H9 (cell line): ENCODE data around the gene PHAF1. TPM values are rescaled to one million over a fixed set of nuclear protein-coding genes. Genes with fewer than 3 reads are reported as not detected.

Experiments
- DNase-seq: peaks from one replicate; pipeline ENCODE4 v3.0.0-alpha.2; 2017
- H2AFZ ChIP-seq: one replicate; pipeline ENCODE4 v1.6.1; 2013; ENCODE audit warnings: mild to moderate bottlenecking, low read length, control low read depth, moderate library complexity
- H2AK5ac ChIP-seq: 2 replicates; pipeline ENCODE4 v1.6.1; 2013; ENCODE audit warnings: low read length, control low read depth, mixed read lengths; ENCODE audit not compliant: insufficient read length
- H2BK120ac ChIP-seq: one replicate; pipeline ENCODE4 v1.6.1; 2013; ENCODE audit warnings: low read depth, mild to moderate bottlenecking, low read length, control low read depth, inconsistent platforms; ENCODE audit not compliant: poor library complexity, severe bottlenecking
- H2BK12ac ChIP-seq: 2 replicates; pipeline ENCODE4 v1.6.1; 2013; ENCODE audit warnings: low read length, control low read depth, mixed read lengths, low read depth; ENCODE audit not compliant: insufficient read length
- H2BK15ac ChIP-seq: 2 replicates; pipeline ENCODE4 v1.6.1; 2013; ENCODE audit warnings: low read depth, low read length, control low read depth
- H2BK20ac ChIP-seq: one replicate; pipeline ENCODE4 v1.6.1; 2013; ENCODE audit warnings: low read depth, mild to moderate bottlenecking, low read length, control low read depth, inconsistent platforms; ENCODE audit not compliant: poor library complexity, severe bottlenecking
- H2BK5ac ChIP-seq: 2 replicates; pipeline ENCODE4 v1.6.1; 2013; ENCODE audit warnings: low read length, control low read depth, mixed read lengths; ENCODE audit not compliant: insufficient read length
- H3K14ac ChIP-seq: 2 replicates; pipeline ENCODE4 v1.6.1; 2013; ENCODE audit warnings: low read length, control low read depth; ENCODE audit not compliant: insufficient read depth
- H3K18ac ChIP-seq: 2 replicates; pipeline ENCODE4 v1.6.1; 2013; ENCODE audit warnings: low read depth, mild to moderate bottlenecking, mixed read lengths, low read length, control low read depth; ENCODE audit not compliant: insufficient read length
- H3K23ac ChIP-seq: 2 replicates; pipeline ENCODE4 v1.6.1; 2013; ENCODE audit warnings: low read length, control low read depth, mixed read lengths, low read depth; ENCODE audit not compliant: insufficient read length
- H3K23me2 ChIP-seq: 2 replicates; pipeline ENCODE4 v1.6.1; 2013; ENCODE audit warnings: low read depth, mild to moderate bottlenecking, mixed read lengths, low read length, control low read depth; ENCODE audit not compliant: insufficient read length, poor library complexity, severe bottlenecking
- H3K27ac ChIP-seq: 2 replicates; pipeline ENCODE4 v1.5.1; 2013; ENCODE audit warnings: low read length, control low read depth, mixed read lengths, low read depth; ENCODE audit not compliant: insufficient read length
- H3K27me3 ChIP-seq: 2 replicates; pipeline ENCODE4 v1.6.1; 2013; ENCODE audit warnings: low read length, control low read depth, inconsistent platforms; ENCODE audit not compliant: insufficient read depth
- H3K4ac ChIP-seq: 2 replicates; pipeline ENCODE4 v1.6.1; 2013; ENCODE audit warnings: low read depth, mild to moderate bottlenecking, control low read depth, inconsistent platforms, low read length, moderate library complexity
- H3K4me1 ChIP-seq: 2 replicates; pipeline ENCODE4 v1.6.1; 2013; ENCODE audit warnings: low read length, control low read depth, inconsistent platforms; ENCODE audit not compliant: insufficient read depth
- H3K4me2 ChIP-seq: 2 replicates; pipeline ENCODE4 v1.6.1; 2013; ENCODE audit warnings: low read length, control low read depth, mixed read lengths; ENCODE audit not compliant: insufficient read length, insufficient read depth
- H3K56ac ChIP-seq: 2 replicates; pipeline ENCODE4 v1.6.1; 2013; ENCODE audit warnings: low read depth, mild to moderate bottlenecking, mixed read lengths, low read length, control low read depth; ENCODE audit not compliant: insufficient read length
- H3K79me1 ChIP-seq: 2 replicates; pipeline ENCODE4 v1.6.1; 2013; ENCODE audit warnings: low read depth, mild to moderate bottlenecking, moderate library complexity, low read length, control low read depth, inconsistent platforms; ENCODE audit not compliant: insufficient read depth, poor library complexity, severe bottlenecking
- H3K79me2 ChIP-seq: 2 replicates; pipeline ENCODE4 v1.6.1; 2013; ENCODE audit warnings: low read length, control low read depth, inconsistent platforms; ENCODE audit not compliant: insufficient read depth
- H3K9ac ChIP-seq: 2 replicates; pipeline ENCODE4 v1.6.1; 2013; ENCODE audit warnings: low read length, control low read depth, mixed read lengths; ENCODE audit not compliant: insufficient read length; ENCODE audit errors: extremely low read depth
- H3K9me3 ChIP-seq: one replicate; pipeline ENCODE4 v1.6.1; 2013; ENCODE audit warnings: low read depth, low read length, inconsistent platforms; ENCODE audit not compliant: control insufficient read depth
- H3T11ph ChIP-seq: one replicate; pipeline ENCODE4 v1.6.1; 2013; ENCODE audit warnings: mild to moderate bottlenecking, low read length, control low read depth, inconsistent platforms
- H4K20me1 ChIP-seq: one replicate; pipeline ENCODE4 v1.6.1; 2013; ENCODE audit not compliant: control insufficient read depth, insufficient read length, insufficient read depth
- H4K5ac ChIP-seq: 2 replicates; pipeline ENCODE4 v1.6.1; 2013; ENCODE audit warnings: low read depth, mild to moderate bottlenecking, mixed read lengths, low read length, control low read depth; ENCODE audit not compliant: insufficient read length
- H4K8ac ChIP-seq: replicated peaks from 2 replicates; pipeline ENCODE4 v1.6.1; 2013; ENCODE audit warnings: low read length, control low read depth, mixed read lengths, low read depth; ENCODE audit not compliant: insufficient read length
- H4K91ac ChIP-seq: 2 replicates; pipeline ENCODE4 v1.6.1; 2013; ENCODE audit warnings: low read depth, mild to moderate bottlenecking, moderate library complexity, mixed read lengths, low read length, control low read depth; ENCODE audit not compliant: insufficient read length
- H3K27ac Mint-ChIP-seq, 3 experiments: 2 replicates in 2 of 3; 3 replicates in 1 of 3; pipeline ENCODE4 v1.8.0; 2020 to 2021; ENCODE audit warnings: mixed read lengths in 3 of 3, mild to moderate bottlenecking in 1 of 3, moderate library complexity in 1 of 3
- H3K27me3 Mint-ChIP-seq: 2 replicates; pipeline ENCODE4 v1.8.0; 2021; ENCODE audit warnings: low read depth, mild to moderate bottlenecking, moderate library complexity, mixed read lengths
- H3K36me3 Mint-ChIP-seq, 3 experiments: 2 replicates in 2 of 3; 3 replicates in 1 of 3; pipeline ENCODE4 v1.8.0; 2020 to 2021; ENCODE audit warnings: low read depth in 3 of 3, mixed read lengths in 3 of 3; ENCODE audit not compliant: insufficient read depth in 1 of 3
- H3K4me1 Mint-ChIP-seq, 2 experiments: 2 replicates each; pipeline ENCODE4 v1.8.0; 2020; ENCODE audit warnings: mixed read lengths in 2 of 2
- H3K4me3 Mint-ChIP-seq, 2 experiments: 2 replicates in 1 of 2; 3 replicates in 1 of 2; pipeline ENCODE4 v1.8.0; 2020 to 2021; ENCODE audit warnings: mild to moderate bottlenecking in 2 of 2, mixed read lengths in 2 of 2, moderate library complexity in 1 of 2
- H3K9me3 Mint-ChIP-seq, 2 experiments: 2 replicates in 1 of 2; 3 replicates in 1 of 2; pipeline ENCODE4 v1.8.0; 2020; ENCODE audit warnings: mild to moderate bottlenecking in 2 of 2, mixed read lengths in 2 of 2, moderate library complexity in 1 of 2
- WGBS: extraction: QIAGEN DNeasy Blood & Tissue Kit; methylation state at CpG from one replicate; pipeline ENCODE4 v1.1.7; 2013; ENCODE audit warnings: missing lambda C conversion rate, low lambda C conversion rate, mixed read lengths; ENCODE audit not compliant: insufficient read length; ENCODE audit errors: extremely low coverage; 5-methylcytosine and 5-hydroxymethylcytosine counted together
- total RNA-seq: library from RNA; stranded (reverse); gene quantifications from 2 replicates; pipeline ENCODE4 v1.2.1, GENCODE V29; 2021
- TF ChIP-seq, protein P1 (sequence below): fragments of 200-600 bp; sonication (generic); conservative IDR thresholded peaks from 3 replicates; pipeline ENCODE4 v1.8.0; 2021; ENCODE audit warnings: antibody characterized with exemption, mild to moderate bottlenecking

The PHAF1 gene
- total RNA-seq, 1 experiment from 2014 or later, result 18.8 TPM

DNA sequence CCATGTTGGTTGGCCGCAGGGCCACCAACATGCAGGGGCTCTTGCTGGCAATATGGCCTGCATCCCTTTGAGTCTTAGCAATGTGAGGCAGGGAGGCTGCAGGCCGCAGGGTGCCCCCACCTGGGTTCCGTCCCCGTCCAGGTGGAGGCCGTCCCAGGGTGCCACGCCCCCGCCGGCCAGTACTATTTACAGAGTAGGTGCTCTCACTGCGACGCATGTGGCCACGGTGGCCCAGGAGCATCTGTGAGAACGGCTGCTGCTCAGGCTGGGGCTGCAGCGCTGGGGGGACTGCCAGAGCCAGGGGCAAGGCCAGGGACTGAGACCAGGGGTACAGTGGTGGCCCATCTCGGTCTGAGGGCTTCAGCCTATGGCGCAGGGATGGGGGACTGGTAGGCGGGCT is 70.4 kb downstream of the PHAF1 start:
- H2BK12ac ChIP-seq, result no peak overlapping the region
- H3K23me2 ChIP-seq, result peaks cover 22% of the 10 kb centered on the region
- H4K8ac ChIP-seq, result no peak overlapping the region
- DNase-seq, result no peak
- no peak overlapping the region for H3K23ac ChIP-seq
- Mint-ChIP-seq H3K9me3 (no peaks in the 10 kb centered on the region), H3K27me3 (peaks cover 38% of the 10 kb centered on the region), H3K4me1 (peaks cover 17 to 18% of the 10 kb centered on the region in 2 experiments), H3K4me3 (no peak overlapping the region), H3K27ac (no peak overlapping the region), H3K36me3 (peaks cover 0 to 7% (median 4%) of the 10 kb centered on the region in 3 experiments; a peak in 2 of 7 replicates)
- no peak overlapping the region for H3K4ac ChIP-seq
- H3T11ph ChIP-seq, result no peak overlapping the region
- WGBS, result no CpG with 5 or more reads among the region's 16 CpGs
- no peaks in the 10 kb centered on the region for H3K79me2 ChIP-seq
- H2BK5ac ChIP-seq, result no peak overlapping the region
- H4K5ac ChIP-seq, result no peak overlapping the region
- no peak overlapping the region for H4K91ac ChIP-seq
- H3K4me1 ChIP-seq, result peaks cover 2% of the 10 kb centered on the region; the same call in 1 of the 2 replicates
- H4K20me1 ChIP-seq, result no peaks in the 10 kb centered on the region
- no peak overlapping the region for H2BK20ac ChIP-seq
- H3K18ac ChIP-seq, result no peak overlapping the region
- no peak overlapping the region for H3K4me2 ChIP-seq
- H3K27ac ChIP-seq, result no peak overlapping the region
- no peak overlapping the region for H3K14ac ChIP-seq
- H3K9ac ChIP-seq, result no peak overlapping the region
- H2AFZ ChIP-seq, result no peak overlapping the region
- H2AK5ac ChIP-seq, result no peak overlapping the region
- peaks cover 8% of the 10 kb centered on the region; the same call in 1 of the 2 replicates for H3K27me3 ChIP-seq
- no peak overlapping the region for H2BK15ac ChIP-seq
- no peaks in the 10 kb centered on the region for H3K9me3 ChIP-seq
- TF ChIP-seq, protein P1, sequence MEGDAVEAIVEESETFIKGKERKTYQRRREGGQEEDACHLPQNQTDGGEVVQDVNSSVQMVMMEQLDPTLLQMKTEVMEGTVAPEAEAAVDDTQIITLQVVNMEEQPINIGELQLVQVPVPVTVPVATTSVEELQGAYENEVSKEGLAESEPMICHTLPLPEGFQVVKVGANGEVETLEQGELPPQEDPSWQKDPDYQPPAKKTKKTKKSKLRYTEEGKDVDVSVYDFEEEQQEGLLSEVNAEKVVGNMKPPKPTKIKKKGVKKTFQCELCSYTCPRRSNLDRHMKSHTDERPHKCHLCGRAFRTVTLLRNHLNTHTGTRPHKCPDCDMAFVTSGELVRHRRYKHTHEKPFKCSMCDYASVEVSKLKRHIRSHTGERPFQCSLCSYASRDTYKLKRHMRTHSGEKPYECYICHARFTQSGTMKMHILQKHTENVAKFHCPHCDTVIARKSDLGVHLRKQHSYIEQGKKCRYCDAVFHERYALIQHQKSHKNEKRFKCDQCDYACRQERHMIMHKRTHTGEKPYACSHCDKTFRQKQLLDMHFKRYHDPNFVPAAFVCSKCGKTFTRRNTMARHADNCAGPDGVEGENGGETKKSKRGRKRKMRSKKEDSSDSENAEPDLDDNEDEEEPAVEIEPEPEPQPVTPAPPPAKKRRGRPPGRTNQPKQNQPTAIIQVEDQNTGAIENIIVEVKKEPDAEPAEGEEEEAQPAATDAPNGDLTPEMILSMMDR, result no peak
- no peaks in the 10 kb centered on the region for H3K79me1 ChIP-seq
- no peak overlapping the region for H2BK120ac ChIP-seq
- H3K56ac ChIP-seq, result no peak overlapping the region
